ENCODE measurements around the gene RAB11FIP4.

DNA sequence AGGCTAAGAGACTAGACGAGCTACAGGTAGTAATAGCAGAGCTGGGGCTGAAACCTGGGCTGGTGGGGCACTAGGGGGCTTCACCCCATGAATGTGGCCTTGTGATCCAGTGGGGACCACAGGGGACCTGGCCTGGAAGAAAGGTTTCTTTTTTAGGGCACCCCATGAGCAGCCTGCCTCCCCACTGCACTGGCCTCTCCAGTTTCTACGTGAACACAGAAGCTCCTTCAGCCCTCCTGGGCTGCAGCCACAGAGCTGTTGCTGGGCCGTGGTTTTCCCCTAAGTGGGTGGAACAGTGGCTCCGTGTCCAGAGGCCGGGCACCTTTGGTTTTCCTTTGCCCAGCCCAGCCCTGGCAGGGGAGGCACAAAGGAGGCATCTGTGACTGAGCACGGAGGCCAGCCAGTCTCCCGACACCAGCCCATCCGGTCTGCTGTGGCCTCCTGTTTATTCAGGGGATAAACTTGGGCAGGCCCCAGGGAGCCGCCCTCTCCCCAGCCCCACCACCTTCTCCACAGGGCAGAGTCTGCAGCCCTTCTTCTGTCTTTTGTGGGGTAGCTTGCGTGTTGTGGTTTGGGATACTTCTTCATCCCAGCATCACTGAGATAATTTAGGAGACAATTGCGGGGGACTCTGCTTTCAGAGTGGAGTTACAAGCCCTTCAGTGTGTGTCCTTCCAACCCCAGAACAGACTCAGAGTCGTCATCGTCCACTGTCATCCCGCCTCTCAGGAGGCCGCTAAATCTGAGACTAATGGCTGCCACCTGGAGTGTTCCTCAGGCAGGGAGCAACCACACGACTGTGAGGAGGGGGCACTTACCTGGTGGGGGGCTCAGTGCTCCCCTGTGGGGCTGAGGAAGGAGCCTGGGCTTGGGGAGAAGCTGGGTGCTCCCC, 85.3 kb downstream of the RAB11FIP4 start:
- TF ChIP-seq EZH2 (IDR thresholded peaks at IDR 0.05) (no peak), POLR2AphosphoS5 (IDR thresholded peaks at IDR 0.05; ENCODE audit: borderline replicate concordance, low read depth, low read length) (no peak), FOXP2 (optimal IDR thresholded peaks at IDR 0.05; ENCODE audit: control extremely low read depth, extremely low read length, insufficient read depth) (no peak)

Data from SK-N-MC (cell line).